Heart left ventricle (tissue), 13 donors: Measurements from ENCODE around the gene IL17RA.

Source experiments
- CTCF ChIP-seq, 12 donors: fragments of 200-600 bp; sonication (generic) in 4 of 12; IDR thresholded peaks; one replicate each; pipeline versions ENCODE4 v1.5.0 to v1.8.0; 2018 to 2022; ENCODE audit warnings: antibody characterized with exemption in 12 of 12, mild to moderate bottlenecking in 5 of 12
- POLR2A ChIP-seq, 2 donors: fragments of 450-650 bp; IDR thresholded peaks; one replicate each; pipeline ENCODE4 v1.6.1; 2017; ENCODE audit warnings: antibody characterized with exemption in 2 of 2, mild to moderate bottlenecking in 2 of 2, moderate library complexity in 2 of 2
- donor health status: ischemic (EF 13 %, LVEDD 7.1; RV severe dilation, severe dysfunction).
- donor health status: DM: no; HTN: yes; CAD: no.
- donor health status: DM: no; HTN: no; CAD: no.
- donor health status: ischemic (EF 25% LVEDD 6.9; RV normal size, moderate dysfunction).
- donor health status: ischemic (EF 25% LVEDD 5.7; RV mildly dilated, moderate dysfunction).
- donor health status: ischemic (EF 35%, LVEDD 5.7; RV mildly dilated, moderate dysfunction).
- donor health status: nonischemic (EF 11% LVEDD 7.7; RV severe dilation, severe dysfunction).
- donor health status: DM: yes; HTN: yes; CAD: no.
- donor health status: PGD.
- donor health status: ischemic (EF 29% LVEDD 5.4; RV normal size, mild dysfunction).
- donor health status: nonischemic (EF 23%, LVEDD 6.1; RV moderate dilation, normal function).

DNA sequence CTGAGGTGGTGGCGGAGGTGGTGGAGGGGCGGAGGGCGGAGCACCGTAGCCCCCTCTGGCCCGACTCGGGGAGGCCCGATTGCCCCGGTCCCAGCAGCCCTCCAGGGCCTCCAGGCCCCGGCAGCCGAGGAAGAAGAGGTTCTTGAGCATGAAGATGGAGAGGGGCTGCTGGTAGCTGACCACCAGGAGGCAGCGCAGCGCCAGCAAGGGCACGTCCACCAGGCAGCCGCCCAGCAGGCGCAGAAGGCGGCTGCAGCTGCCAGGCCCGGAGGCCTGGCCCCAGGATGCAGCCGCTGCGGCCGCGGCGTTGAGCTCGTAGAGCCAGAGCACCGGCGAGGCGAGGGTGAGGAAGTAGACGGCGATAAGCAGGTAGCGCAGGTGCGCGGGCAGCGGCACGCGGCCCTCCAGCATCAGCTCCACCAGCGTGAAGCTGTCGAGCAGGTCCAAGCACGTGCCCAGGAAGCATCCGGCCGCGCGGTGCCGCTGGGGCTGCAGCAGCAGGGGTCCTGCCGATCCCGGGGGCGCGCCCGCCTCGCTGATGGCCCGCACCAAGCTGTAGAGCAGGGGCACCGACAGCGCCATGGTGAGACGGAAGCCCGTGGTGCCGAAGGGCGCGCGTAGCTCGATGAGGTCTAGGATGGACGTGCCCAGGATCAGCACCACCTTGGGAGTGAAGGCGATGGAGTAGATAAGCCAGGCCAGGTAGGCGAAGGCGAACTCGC, 34.8 kb downstream of the IL17RA start:
- TF ChIP-seq CTCF (IDR thresholded peaks at IDR 0.05), result peak; percentile 20 to 57 (median 44)
- TF ChIP-seq POLR2A (IDR thresholded peaks at IDR 0.05), result no peak
